ENCODE data around the gene DCAF5.

The DCAF5 gene

GRCh38 chr14:69090187-69090789, 62.6 kb downstream of the DCAF5 start:
- no peak overlapping the region for H3K27ac ChIP-seq (ENCODE audit: insufficient read depth, low read length, poor library complexity, severe bottlenecking)
- H3K36me3 ChIP-seq (ENCODE audit: control insufficient read depth, insufficient read depth, low read length), result peaks cover 39% of the 10 kb centered on the region
- no peaks in the 10 kb centered on the region for H3K27me3 ChIP-seq (replicated peaks; ENCODE audit: control insufficient read depth, insufficient read depth, low read length, poor library complexity, severe bottlenecking)
- H3K9me3 ChIP-seq (ENCODE audit: control insufficient read depth, low read length), result no peaks in the 10 kb centered on the region
- no peaks in the 10 kb centered on the region for H3K4me1 ChIP-seq (ENCODE audit: control insufficient read depth, insufficient read depth, low read length, poor library complexity, severe bottlenecking)
- no peak for DNase-seq
- no peak overlapping the region for H3K4me3 ChIP-seq (ENCODE audit: insufficient read depth, low read depth, low read length, poor library complexity, severe bottlenecking)

- H3K36me3 ChIP-seq (ENCODE audit: control insufficient read depth, insufficient read depth, low read length), result peaks cover 39% of the 10 kb centered on the region
- H3K27me3 ChIP-seq (replicated peaks; ENCODE audit: control insufficient read depth, insufficient read depth, low read length, poor library complexity, severe bottlenecking), result no peaks in the 10 kb centered on the region
- DNase-seq, result no peak
- no peak overlapping the region for H3K27ac ChIP-seq (ENCODE audit: insufficient read depth, low read length, poor library complexity, severe bottlenecking)
- H3K9me3 ChIP-seq (ENCODE audit: control insufficient read depth, low read length), result no peaks in the 10 kb centered on the region
- no peaks in the 10 kb centered on the region for H3K4me1 ChIP-seq (ENCODE audit: control insufficient read depth, insufficient read depth, low read length, poor library complexity, severe bottlenecking)
- no peak overlapping the region for H3K4me3 ChIP-seq (ENCODE audit: insufficient read depth, low read depth, low read length, poor library complexity, severe bottlenecking)
Measured at GRCh38 chr14:69089046-69089445, 63.9 kb downstream of the DCAF5 start.

GRCh38 chr14:69088586-69088985, 64.3 kb downstream of the DCAF5 start:
- Histone ChIP-seq H3K4me1 (ENCODE audit: control insufficient read depth, insufficient read depth, low read length, poor library complexity, severe bottlenecking) (no peaks in the 10 kb centered on the region), H3K27ac (ENCODE audit: insufficient read depth, low read length, poor library complexity, severe bottlenecking) (no peak overlapping the region), H3K27me3 (replicated peaks; ENCODE audit: control insufficient read depth, insufficient read depth, low read length, poor library complexity, severe bottlenecking) (no peaks in the 10 kb centered on the region), H3K9me3 (ENCODE audit: control insufficient read depth, low read length) (no peaks in the 10 kb centered on the region), H3K4me3 (ENCODE audit: insufficient read depth, low read depth, low read length, poor library complexity, severe bottlenecking) (no peak overlapping the region), H3K36me3 (ENCODE audit: control insufficient read depth, insufficient read depth, low read length) (peaks cover 39% of the 10 kb centered on the region)
- DNase-seq, result no peak

GRCh38 chr14:69087061-69087461, 65.9 kb downstream of the DCAF5 start:
- Histone ChIP-seq H3K27me3 (replicated peaks; ENCODE audit: control insufficient read depth, insufficient read depth, low read length, poor library complexity, severe bottlenecking) (no peaks in the 10 kb centered on the region), H3K36me3 (ENCODE audit: control insufficient read depth, insufficient read depth, low read length) (peaks cover 47% of the 10 kb centered on the region), H3K4me3 (ENCODE audit: insufficient read depth, low read depth, low read length, poor library complexity, severe bottlenecking) (no peak overlapping the region), H3K27ac (ENCODE audit: insufficient read depth, low read length, poor library complexity, severe bottlenecking) (no peak overlapping the region), H3K9me3 (ENCODE audit: control insufficient read depth, low read length) (no peaks in the 10 kb centered on the region), H3K4me1 (ENCODE audit: control insufficient read depth, insufficient read depth, low read length, poor library complexity, severe bottlenecking) (no peaks in the 10 kb centered on the region)
- no peak for DNase-seq

GRCh38 chr14:69086537-69086936, 66.4 kb downstream of the DCAF5 start:
- Histone ChIP-seq H3K27ac (ENCODE audit: insufficient read depth, low read length, poor library complexity, severe bottlenecking) (no peak overlapping the region), H3K4me1 (ENCODE audit: control insufficient read depth, insufficient read depth, low read length, poor library complexity, severe bottlenecking) (no peaks in the 10 kb centered on the region), H3K27me3 (replicated peaks; ENCODE audit: control insufficient read depth, insufficient read depth, low read length, poor library complexity, severe bottlenecking) (no peaks in the 10 kb centered on the region), H3K36me3 (ENCODE audit: control insufficient read depth, insufficient read depth, low read length) (peaks cover 44% of the 10 kb centered on the region), H3K9me3 (ENCODE audit: control insufficient read depth, low read length) (no peaks in the 10 kb centered on the region), H3K4me3 (ENCODE audit: insufficient read depth, low read depth, low read length, poor library complexity, severe bottlenecking) (no peak overlapping the region)
- no peak for DNase-seq

- no peaks in the 10 kb centered on the region for H3K4me1 ChIP-seq (ENCODE audit: control insufficient read depth, insufficient read depth, low read length, poor library complexity, severe bottlenecking)
- no peak for DNase-seq
- H3K36me3 ChIP-seq (ENCODE audit: control insufficient read depth, insufficient read depth, low read length), result peaks cover 32% of the 10 kb centered on the region
- H3K27ac ChIP-seq (ENCODE audit: insufficient read depth, low read length, poor library complexity, severe bottlenecking), result no peak overlapping the region
- H3K4me3 ChIP-seq (ENCODE audit: insufficient read depth, low read depth, low read length, poor library complexity, severe bottlenecking), result no peak overlapping the region
- H3K27me3 ChIP-seq (replicated peaks; ENCODE audit: control insufficient read depth, insufficient read depth, low read length, poor library complexity, severe bottlenecking), result no peaks in the 10 kb centered on the region
- H3K9me3 ChIP-seq (ENCODE audit: control insufficient read depth, low read length), result no peaks in the 10 kb centered on the region
Measured at GRCh38 chr14:69084023-69084422, 68.9 kb downstream of the DCAF5 start.

GRCh38 chr14:69083181-69083580, 69.7 kb downstream of the DCAF5 start:
- no peak for DNase-seq
- no peaks in the 10 kb centered on the region for H3K4me1 ChIP-seq (ENCODE audit: control insufficient read depth, insufficient read depth, low read length, poor library complexity, severe bottlenecking)
- H3K27me3 ChIP-seq (replicated peaks; ENCODE audit: control insufficient read depth, insufficient read depth, low read length, poor library complexity, severe bottlenecking), result no peaks in the 10 kb centered on the region
- no peak overlapping the region for H3K27ac ChIP-seq (ENCODE audit: insufficient read depth, low read length, poor library complexity, severe bottlenecking)
- H3K9me3 ChIP-seq (ENCODE audit: control insufficient read depth, low read length), result no peaks in the 10 kb centered on the region
- peaks cover 35% of the 10 kb centered on the region for H3K36me3 ChIP-seq (ENCODE audit: control insufficient read depth, insufficient read depth, low read length)
- H3K4me3 ChIP-seq (ENCODE audit: insufficient read depth, low read depth, low read length, poor library complexity, severe bottlenecking), result no peak overlapping the region

- H3K9me3 ChIP-seq (ENCODE audit: control insufficient read depth, low read length), result no peaks in the 10 kb centered on the region
- H3K27ac ChIP-seq (ENCODE audit: insufficient read depth, low read length, poor library complexity, severe bottlenecking), result no peak overlapping the region
- no peak for DNase-seq
- H3K36me3 ChIP-seq (ENCODE audit: control insufficient read depth, insufficient read depth, low read length), result peaks cover 30% of the 10 kb centered on the region
- H3K4me1 ChIP-seq (ENCODE audit: control insufficient read depth, insufficient read depth, low read length, poor library complexity, severe bottlenecking), result no peaks in the 10 kb centered on the region
- no peak overlapping the region for H3K4me3 ChIP-seq (ENCODE audit: insufficient read depth, low read depth, low read length, poor library complexity, severe bottlenecking)
- no peaks in the 10 kb centered on the region for H3K27me3 ChIP-seq (replicated peaks; ENCODE audit: control insufficient read depth, insufficient read depth, low read length, poor library complexity, severe bottlenecking)
Measured at GRCh38 chr14:69081271-69081670, 71.6 kb downstream of the DCAF5 start.

- DNase-seq, result no peak
- no peaks in the 10 kb centered on the region for H3K9me3 ChIP-seq (ENCODE audit: control insufficient read depth, low read length)
- H3K4me3 ChIP-seq (ENCODE audit: insufficient read depth, low read depth, low read length, poor library complexity, severe bottlenecking), result no peak overlapping the region
- H3K27me3 ChIP-seq (replicated peaks; ENCODE audit: control insufficient read depth, insufficient read depth, low read length, poor library complexity, severe bottlenecking), result no peaks in the 10 kb centered on the region
- H3K4me1 ChIP-seq (ENCODE audit: control insufficient read depth, insufficient read depth, low read length, poor library complexity, severe bottlenecking), result no peaks in the 10 kb centered on the region
- H3K27ac ChIP-seq (ENCODE audit: insufficient read depth, low read length, poor library complexity, severe bottlenecking), result no peak overlapping the region
- peaks cover 23% of the 10 kb centered on the region for H3K36me3 ChIP-seq (ENCODE audit: control insufficient read depth, insufficient read depth, low read length)
Measured at GRCh38 chr14:69079747-69080146, 73.2 kb downstream of the DCAF5 start.

- Histone ChIP-seq H3K4me3 (ENCODE audit: insufficient read depth, low read depth, low read length, poor library complexity, severe bottlenecking) (no peak overlapping the region), H3K4me1 (ENCODE audit: control insufficient read depth, insufficient read depth, low read length, poor library complexity, severe bottlenecking) (no peaks in the 10 kb centered on the region), H3K36me3 (ENCODE audit: control insufficient read depth, insufficient read depth, low read length) (peaks cover 27% of the 10 kb centered on the region), H3K9me3 (ENCODE audit: control insufficient read depth, low read length) (no peaks in the 10 kb centered on the region), H3K27ac (ENCODE audit: insufficient read depth, low read length, poor library complexity, severe bottlenecking) (no peak overlapping the region), H3K27me3 (replicated peaks; ENCODE audit: control insufficient read depth, insufficient read depth, low read length, poor library complexity, severe bottlenecking) (no peaks in the 10 kb centered on the region)
- DNase-seq, result no peak
Measured at GRCh38 chr14:69079188-69079742, 73.7 kb downstream of the DCAF5 start.

Measured in effector memory CD4-positive, alpha-beta T cell (primary cell).